Measurements from ENCODE around the gene LDAH.

LDAH gene

DNA sequence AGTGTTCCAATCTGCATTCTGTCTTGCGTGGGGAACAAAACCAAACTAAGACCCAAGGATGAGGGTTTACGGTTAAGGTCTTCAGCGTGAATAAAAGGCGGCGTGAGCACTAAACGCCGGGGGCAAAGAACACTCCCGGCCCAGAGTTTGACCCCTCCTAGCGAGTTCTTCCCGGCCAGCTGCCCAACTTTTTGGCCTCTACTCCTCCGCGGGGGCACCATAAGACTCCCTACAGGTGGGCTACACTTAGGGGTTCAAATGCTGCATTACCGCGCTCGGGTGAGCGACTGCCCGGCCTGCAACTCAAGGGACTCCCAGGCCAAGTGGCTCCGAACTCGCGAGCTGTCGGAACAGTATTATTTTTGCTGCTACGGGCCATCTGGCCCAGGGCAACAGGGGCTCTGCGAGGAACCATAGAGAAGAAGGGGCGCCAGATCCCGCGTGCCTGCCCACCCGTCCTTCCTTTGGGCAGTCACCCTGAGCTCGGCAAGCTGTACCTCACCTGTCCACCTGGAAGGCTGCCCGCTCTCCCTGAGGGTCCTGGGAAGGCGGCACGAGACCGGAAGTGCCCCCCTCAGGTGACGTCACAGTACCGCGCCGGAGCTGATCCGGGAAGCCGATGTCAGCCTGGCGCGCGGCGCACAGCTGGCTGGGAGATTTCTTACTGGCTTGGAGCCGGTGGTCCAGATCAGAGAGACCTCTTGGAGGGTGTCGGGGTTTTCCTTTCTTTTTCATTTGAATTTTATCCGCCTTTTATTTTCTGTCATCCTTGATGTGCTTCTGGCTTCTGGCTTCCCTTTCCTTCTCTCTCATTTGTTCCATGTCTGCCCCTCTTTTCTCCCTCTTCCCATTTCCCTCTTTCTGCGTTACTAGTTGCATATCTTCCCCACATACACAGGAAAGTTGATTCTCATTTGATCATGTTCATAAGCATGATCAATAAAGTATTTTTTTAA, at the start of gene LDAH:
Gene LDAH, minus strand, starts transcription at position 567 of the 956 bp plus-strand sequence. CDS start 21,638 bp downstream, outside the sequence.
- H3K4me3 ChIP-seq (ENCODE audit: low read depth, low read length), result peak within 1 kb of the TSS; percentile 83
- no peak for TF ChIP-seq CTCF (IDR thresholded peaks at IDR 0.05; ENCODE audit: insufficient read depth, low read depth, low read length, missing control alignments)
- DNase-seq (ENCODE audit: low read depth), result peak; percentile 91

- no peak for TF ChIP-seq CTCF (IDR thresholded peaks at IDR 0.05; ENCODE audit: insufficient read depth, low read depth, low read length, missing control alignments)
- peak; percentile 74 for DNase-seq (ENCODE audit: low read depth)
Observed at GRCh38 chr2:20868377-20868776, 45.5 kb upstream of the LDAH start.

DNA sequence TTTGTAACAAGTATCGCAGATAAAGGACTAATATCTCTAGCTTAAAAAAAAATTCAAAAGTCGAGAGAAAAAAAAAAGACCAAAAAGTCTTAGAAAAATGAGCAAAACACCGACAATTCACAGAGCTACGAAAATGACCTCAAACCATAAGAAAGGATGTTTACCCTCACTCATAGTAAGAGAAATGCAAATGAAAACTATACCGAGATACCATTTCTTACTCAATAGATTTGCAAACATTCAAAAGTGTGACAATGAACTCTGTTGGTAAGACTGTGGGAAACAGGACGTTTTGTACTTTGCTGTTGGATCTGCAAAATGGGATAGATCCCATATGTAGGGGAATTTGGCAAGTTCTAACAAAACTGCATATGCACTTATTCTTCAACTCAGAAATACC, 39.9 kb upstream of the LDAH start:
- no peak overlapping the region for H3K4me3 ChIP-seq (ENCODE audit: low read depth, low read length)
- TF ChIP-seq CTCF (IDR thresholded peaks at IDR 0.05; ENCODE audit: insufficient read depth, low read depth, low read length, missing control alignments), result no peak
- no peak for DNase-seq (ENCODE audit: low read depth)

More at GRCh38 chr2:20868377-20868776, 45.5 kb upstream of the LDAH start:
- H3K4me3 ChIP-seq (ENCODE audit: low read depth, low read length), result no peak overlapping the region

DNA sequence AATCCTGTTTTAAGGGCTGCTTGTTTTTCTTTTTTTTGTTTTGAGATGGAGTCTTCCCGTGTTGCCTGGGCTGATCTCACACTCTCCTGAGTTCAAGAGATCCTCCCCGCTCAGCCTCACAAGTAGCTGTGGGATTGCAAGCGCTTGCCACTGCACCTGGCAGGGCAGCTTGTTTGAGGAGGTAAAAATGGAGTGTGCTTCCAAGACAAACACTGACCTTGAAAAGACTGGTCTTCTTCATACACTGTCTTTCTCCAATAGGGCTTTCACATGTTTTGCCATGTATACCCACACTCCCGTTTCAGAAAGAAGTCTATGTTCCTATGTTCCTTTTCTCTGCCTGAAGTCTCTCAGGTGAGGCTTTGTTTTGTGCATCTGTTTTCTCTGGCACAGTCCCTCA, 32.6 kb upstream of the LDAH start:
- no peak for TF ChIP-seq CTCF (IDR thresholded peaks at IDR 0.05; ENCODE audit: insufficient read depth, low read depth, low read length, missing control alignments)
- no peak overlapping the region for H3K4me3 ChIP-seq (ENCODE audit: low read depth, low read length)
- no peak for DNase-seq (ENCODE audit: low read depth)

DNA sequence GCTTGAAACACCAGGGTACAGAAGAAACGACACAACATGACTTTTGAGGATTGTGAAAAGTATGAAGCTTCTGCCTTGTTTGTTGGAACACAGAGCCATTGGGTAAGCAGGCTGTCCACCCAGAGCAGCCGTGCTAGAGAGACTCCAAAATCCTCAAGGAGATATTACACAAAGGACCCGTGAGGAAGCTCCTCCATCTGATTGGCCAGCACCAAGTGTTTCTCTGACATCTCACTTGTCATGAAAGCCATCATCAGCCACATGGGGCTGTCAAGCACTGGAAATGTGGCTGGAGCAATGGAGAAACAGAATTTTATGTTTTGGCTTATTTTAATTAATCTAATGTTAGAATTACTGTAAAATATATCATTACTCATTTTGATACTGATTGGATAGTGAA, 29.8 kb upstream of the LDAH start:
- H3K4me3 ChIP-seq (ENCODE audit: low read depth, low read length), result no peak overlapping the region
- no peak for TF ChIP-seq CTCF (IDR thresholded peaks at IDR 0.05; ENCODE audit: insufficient read depth, low read depth, low read length, missing control alignments)
- no peak for DNase-seq (ENCODE audit: low read depth)

DNA sequence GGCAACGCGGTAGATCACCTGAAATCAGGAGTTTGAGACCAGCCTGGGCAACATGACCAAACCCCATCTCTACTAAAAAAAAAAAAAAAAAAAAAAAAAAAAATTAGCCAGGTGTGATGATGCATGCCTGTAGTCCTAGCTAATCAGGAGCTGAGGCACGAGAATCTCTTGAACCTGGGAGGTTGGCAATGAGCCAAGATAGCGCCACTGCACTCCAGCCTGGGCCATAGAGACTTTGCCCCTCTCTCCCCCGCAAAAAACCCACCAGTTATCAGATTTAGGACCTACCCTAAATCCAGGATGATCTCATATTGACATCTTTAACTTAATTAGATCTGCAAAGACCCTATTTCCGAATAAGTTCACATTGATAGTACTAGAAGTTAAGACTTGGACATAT, 29.2 kb upstream of the LDAH start:
- no peak overlapping the region for H3K4me3 ChIP-seq (ENCODE audit: low read depth, low read length)
- no peak for DNase-seq (ENCODE audit: low read depth)
- no peak for TF ChIP-seq CTCF (IDR thresholded peaks at IDR 0.05; ENCODE audit: insufficient read depth, low read depth, low read length, missing control alignments)
